SK-N-MC (cell line): ENCODE measurements around the gene DDX27.
A peak's percentile ranks its signal among the peaks of the same experiment; 100 is the strongest.

Experiments
- DNase-seq: peaks from one replicate; pipeline ENCODE4 v3.0.0-alpha.2; 2011; ENCODE audit warnings: low read depth, low spot score
- H3K27ac ChIP-seq: fragments of 200-600 bp; sonication (generic); 2 replicates; pipeline ENCODE4 v1.5.1; 2016; ENCODE audit warnings: mixed run types
- H3K36me3 ChIP-seq: fragments of 200-600 bp; sonication (generic); 2 replicates; pipeline ENCODE4 v1.6.1; 2017; ENCODE audit warnings: antibody characterized with exemption, low read length, mixed read lengths; ENCODE audit not compliant: insufficient read depth
- H3K4me3 ChIP-seq: fragments of 200-600 bp; sonication (generic); 2 replicates; pipeline ENCODE4 v1.5.1; 2016
- H3K9ac ChIP-seq: fragments of 200-600 bp; sonication (generic); 2 replicates; pipeline ENCODE4 v1.8.0; 2017; ENCODE audit warnings: mixed run types, mixed read lengths; ENCODE audit not compliant: insufficient read length
- H3K9me3 ChIP-seq: fragments of 200-600 bp; sonication (generic); 2 replicates; pipeline ENCODE4 v1.6.1; 2017; ENCODE audit warnings: low read depth, mild to moderate bottlenecking, antibody characterized with exemption, low read length, moderate library complexity, mixed read lengths
- EZH2 ChIP-seq: fragments of 200-600 bp; sonication (generic); IDR thresholded peaks from one replicate; pipeline ENCODE4 v1.6.1; 2017; ENCODE audit warnings: antibody characterized with exemption
- FOXP2 ChIP-seq: optimal IDR thresholded peaks from 2 replicates; pipeline ENCODE3; 2011; ENCODE audit warnings: mild to moderate bottlenecking, moderate library complexity; ENCODE audit not compliant: insufficient read depth; ENCODE audit errors: extremely low read length, control extremely low read depth
- POLR2AphosphoS5 ChIP-seq: IDR thresholded peaks from 2 replicates; pipeline ENCODE4 v1.6.1; 2012; ENCODE audit warnings: mild to moderate bottlenecking, low read depth, low read length, borderline replicate concordance

DDX27 gene

DNA sequence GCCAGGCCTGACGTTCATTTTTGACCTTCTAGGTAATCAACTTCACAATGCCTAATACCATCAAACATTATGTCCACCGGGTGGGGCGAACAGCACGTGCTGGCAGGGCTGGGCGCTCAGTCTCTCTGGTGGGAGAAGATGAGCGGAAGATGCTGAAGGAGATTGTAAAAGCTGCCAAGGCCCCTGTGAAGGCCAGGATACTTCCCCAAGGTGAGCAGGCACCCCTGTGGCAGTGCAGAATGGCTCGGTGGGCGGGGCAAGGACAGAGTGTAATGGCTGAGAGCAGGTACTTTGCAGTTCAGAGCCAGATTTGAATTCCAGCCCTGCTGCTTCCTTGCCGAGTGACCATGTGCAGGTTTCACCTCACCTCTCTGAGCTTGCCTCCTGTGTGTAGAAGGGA, 17.1 kb downstream of the DDX27 start:
- no peaks in the 10 kb centered on the region for H3K9me3 ChIP-seq
- H3K9ac ChIP-seq = no peak overlapping the region
- peaks cover 69% of the 10 kb centered on the region for H3K36me3 ChIP-seq
- TF ChIP-seq POLR2AphosphoS5 (no peak), FOXP2 (no peak), EZH2 (no peak)
- H3K4me3 ChIP-seq = no peak overlapping the region
- H3K27ac ChIP-seq = no peak overlapping the region
- no peak for DNase-seq

DNA sequence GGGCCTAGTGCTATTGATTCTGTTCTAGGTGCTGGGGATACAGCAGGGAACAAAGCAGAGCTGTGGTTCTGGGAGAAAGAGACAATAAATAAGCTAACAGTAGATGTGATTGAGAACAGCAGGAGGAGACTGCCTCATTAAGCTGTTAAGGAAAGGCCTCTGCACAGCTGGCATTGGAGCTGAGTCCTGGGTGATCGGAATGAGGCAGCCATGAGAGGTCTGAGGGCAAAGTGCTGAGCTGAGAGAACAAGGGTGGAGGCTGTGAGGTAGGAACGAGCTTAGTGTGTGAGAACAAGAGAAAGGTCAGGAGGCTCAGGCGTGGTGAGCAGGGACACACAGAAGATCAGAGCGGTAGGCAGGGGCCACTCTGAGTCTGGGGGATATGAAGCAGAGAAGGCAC, 18.3 kb downstream of the DDX27 start:
- DNase-seq = no peak
- H3K36me3 ChIP-seq = peaks cover 70% of the 10 kb centered on the region
- H3K9me3 ChIP-seq = no peaks in the 10 kb centered on the region
- H3K4me3 ChIP-seq = no peak overlapping the region
- no peak overlapping the region for H3K27ac ChIP-seq
- no peak for TF ChIP-seq FOXP2
- no peak for TF ChIP-seq EZH2
- TF ChIP-seq POLR2AphosphoS5 = no peak
- no peak overlapping the region for H3K9ac ChIP-seq

DNA sequence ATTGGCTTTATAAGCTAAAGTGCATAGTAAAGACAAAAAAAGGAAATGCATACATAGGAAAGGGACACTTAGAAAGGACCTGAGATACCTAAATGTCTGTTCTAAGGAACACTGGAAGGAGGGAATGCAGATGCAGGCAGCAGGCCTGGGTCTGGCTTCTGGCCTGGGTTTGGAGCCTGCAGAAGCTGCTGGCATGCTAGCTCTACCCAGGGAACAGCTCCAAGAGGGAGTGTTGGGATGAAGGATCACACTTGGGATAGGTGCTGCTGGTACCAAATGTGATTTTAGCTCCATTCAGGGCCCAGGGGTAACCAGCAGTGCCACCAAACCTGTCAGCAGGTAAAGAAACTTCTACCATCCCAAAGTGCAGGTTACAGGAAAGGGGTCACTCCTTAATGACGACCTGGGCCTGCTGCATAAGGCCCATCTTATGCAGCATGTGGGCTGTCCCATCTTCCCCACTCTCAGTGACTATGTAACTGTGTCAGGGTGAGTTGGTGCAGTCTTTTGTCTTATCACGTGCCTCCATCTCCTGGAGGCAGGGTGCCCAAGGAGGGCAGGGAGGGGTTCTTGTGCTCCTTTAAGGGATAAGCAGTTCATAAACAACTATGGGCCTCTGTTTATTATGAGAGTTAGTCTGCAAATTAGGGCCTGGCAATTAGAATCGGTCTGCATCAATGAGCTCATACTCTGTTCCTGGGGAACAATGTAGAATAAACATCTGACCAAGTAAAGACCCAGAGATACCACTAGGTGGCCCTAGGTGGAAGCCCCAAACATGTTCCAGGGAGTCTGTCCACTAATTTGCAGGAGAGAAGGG, 26.9 kb downstream of the DDX27 start:
- Histone ChIP-seq H3K9me3 (no peaks in the 10 kb centered on the region), H3K27ac (no peak overlapping the region), H3K36me3 (peaks cover 87% of the 10 kb centered on the region), H3K4me3 (no peak overlapping the region), H3K9ac (no peak overlapping the region)
- peak; percentile 14 for DNase-seq
- TF ChIP-seq FOXP2 = no peak
- TF ChIP-seq EZH2 = no peak
- no peak; the same call in 1 of the 2 replicates for TF ChIP-seq POLR2AphosphoS5

DNA sequence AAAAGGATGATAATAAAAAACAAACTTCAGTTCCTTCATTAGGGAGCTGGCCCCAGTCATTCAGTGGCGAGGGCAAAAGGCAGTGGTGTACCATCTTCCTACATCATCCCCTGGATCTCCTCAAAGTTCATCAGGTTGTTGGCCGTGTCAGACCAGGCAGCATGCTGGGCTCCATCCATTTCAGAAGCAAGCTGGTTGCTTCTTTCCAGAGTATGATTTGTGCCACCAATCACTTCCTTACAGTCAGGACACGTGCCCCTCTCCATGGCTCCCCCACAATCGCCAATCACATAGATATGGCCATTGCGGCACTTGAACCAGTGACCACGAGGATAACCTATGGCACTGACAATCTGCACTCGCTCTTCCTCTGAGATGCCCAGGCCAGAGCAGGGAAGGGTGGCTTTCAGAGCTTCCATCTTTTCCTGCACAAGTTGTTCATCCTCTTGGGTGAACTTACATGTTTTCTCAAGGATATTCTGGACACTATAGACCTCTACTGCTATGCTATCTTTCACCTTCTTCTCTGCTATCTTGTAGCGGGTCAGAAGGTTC, 28.0 kb downstream of the DDX27 start:
- H3K4me3 ChIP-seq = no peak overlapping the region
- no peak for TF ChIP-seq POLR2AphosphoS5
- no peak for TF ChIP-seq FOXP2
- peaks cover 88% of the 10 kb centered on the region for H3K36me3 ChIP-seq
- H3K27ac ChIP-seq = 0 out of 2 replicates have a peak overlapping the region, but pooled peaks have one; percentile 3
- H3K9me3 ChIP-seq = no peaks in the 10 kb centered on the region
- no peak for DNase-seq
- no peak overlapping the region for H3K9ac ChIP-seq

DNA sequence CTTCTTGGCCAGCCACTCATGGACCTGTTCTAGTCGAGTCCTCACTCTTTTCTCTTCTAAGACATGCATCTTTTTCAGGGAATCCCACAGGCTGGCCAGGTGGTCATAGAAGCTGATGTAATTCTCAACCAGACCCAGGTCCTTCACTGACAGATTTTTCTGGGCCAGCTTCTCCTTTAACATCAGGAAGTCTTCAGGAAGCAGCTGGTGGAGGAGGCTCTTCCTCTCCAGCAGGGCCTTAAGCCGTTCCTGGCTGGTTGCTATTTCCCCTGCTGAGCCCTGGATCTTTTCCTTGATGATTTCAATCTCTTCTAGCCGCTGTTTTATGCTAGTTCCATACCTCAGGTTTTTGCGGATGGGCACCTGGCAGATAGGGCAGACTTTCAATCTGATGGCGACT, 28.6 kb downstream of the DDX27 start:
- peaks cover 86% of the 10 kb centered on the region for H3K36me3 ChIP-seq
- H3K9ac ChIP-seq = no peak overlapping the region
- no peak for DNase-seq
- no peaks in the 10 kb centered on the region for H3K9me3 ChIP-seq
- 0 out of 2 replicates have a peak overlapping the region, but pooled peaks have one; percentile 3 for H3K27ac ChIP-seq
- TF ChIP-seq EZH2 (no peak), FOXP2 (no peak), POLR2AphosphoS5 (no peak)
- no peak overlapping the region for H3K4me3 ChIP-seq

DNA sequence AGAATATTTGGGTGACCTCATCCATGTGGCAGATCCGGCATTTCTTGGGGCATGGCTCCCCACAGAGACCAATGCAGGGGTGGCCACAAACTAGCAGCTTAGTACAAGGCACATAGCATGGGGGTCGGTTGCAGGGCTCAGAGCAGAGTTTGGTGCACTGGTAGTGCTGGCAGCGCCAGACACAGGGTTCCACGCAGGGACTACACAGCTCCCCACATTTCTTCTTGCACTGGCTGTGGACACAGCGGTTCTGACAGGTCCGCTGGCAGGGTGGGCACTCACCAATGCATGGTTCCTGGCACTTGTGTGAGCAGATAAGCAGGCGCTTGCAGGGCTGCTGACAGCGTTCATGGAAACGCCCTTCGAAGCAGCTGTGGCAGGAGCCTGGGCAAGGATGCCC, 29.1 kb downstream of the DDX27 start:
- H3K9ac ChIP-seq = no peak overlapping the region
- no peak overlapping the region for H3K4me3 ChIP-seq
- TF ChIP-seq EZH2 (no peak), FOXP2 (no peak), POLR2AphosphoS5 (no peak; the same call in 1 of the 2 replicates)
- H3K9me3 ChIP-seq = no peaks in the 10 kb centered on the region
- H3K36me3 ChIP-seq = peaks cover 86% of the 10 kb centered on the region
- no peak overlapping the region for H3K27ac ChIP-seq
- DNase-seq = no peak

DNA sequence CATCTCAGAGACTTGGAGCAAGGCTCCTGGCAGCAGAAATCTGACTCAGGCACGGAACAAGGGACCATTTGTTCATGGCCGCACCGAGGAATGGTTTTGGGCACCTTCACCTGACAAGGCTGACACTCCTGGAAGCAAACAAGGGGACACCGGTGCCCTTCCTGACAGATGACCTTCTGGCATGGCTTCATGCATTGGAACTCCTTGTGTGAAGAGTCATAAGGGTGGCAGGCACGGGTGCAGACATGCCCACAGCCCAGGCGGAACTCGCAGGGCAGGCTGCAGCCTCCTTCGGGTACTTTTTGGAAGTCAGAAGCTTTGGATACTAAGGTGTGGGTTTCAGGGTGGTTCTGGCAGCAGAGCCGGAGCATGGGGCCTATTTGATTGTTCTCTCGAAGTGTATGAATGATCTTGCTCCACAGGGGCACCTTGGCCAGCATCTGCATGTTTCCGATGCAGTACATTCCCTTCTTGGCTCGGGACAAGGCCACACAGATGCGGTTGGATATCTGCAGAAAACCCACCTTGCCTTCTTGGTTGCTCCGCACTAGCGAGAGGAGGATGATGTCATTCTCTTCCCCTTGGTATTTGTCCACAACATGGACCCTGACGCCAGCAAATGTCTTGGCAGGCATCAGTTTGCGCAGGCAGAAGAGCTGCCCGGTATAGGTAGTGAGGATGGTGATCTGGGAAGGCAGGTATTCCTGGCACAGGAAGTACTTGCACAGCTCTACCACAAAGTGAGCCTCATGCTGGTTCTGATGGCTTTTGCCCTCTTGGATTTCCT, 29.9 kb downstream of the DDX27 start:
- Histone ChIP-seq H3K4me3 (no peak overlapping the region), H3K36me3 (peaks cover 85% of the 10 kb centered on the region), H3K9me3 (no peaks in the 10 kb centered on the region), H3K9ac (no peak overlapping the region), H3K27ac (no peak overlapping the region)
- TF ChIP-seq EZH2 (no peak), FOXP2 (no peak), POLR2AphosphoS5 (no peak)
- DNase-seq = no peak

DNA sequence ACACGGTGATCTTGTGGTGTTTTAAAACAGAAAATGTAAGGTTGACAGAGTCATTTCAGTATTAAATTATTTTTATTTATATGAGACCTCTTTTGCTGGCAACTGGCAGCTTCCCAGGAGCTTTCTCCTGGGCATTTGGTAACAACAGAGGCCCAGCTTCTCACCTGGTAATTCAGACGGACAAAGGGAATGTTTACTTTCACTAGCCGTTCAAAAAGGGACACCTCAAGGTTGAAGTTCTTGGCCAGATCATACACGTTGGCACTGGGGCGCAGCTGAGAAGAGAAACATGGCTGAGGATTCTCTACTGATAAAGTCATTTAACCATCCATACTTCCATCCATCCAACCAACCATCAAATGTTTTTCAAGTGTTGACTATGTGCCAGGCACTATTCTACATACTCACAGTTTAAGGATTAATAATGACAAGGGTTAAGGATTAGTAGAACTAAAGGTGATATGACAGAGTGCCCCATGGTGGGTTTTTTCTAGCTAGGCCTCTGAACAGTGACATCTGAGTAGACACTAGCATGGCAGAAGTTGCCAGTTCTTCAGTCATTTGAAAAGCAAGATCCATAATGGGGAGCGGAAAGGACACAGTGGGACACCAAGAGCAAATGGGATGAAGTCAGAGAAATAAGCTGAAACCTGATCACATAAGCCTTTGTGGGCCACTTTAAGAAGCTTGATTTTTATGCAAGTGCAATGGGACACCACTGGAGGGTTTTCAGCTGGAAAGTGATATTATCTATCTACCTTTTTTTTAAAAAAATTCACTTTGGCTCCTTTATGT, 33.5 kb downstream of the DDX27 start:
- DNase-seq = no peak
- Histone ChIP-seq H3K9me3 (no peaks in the 10 kb centered on the region), H3K36me3 (peaks cover 84% of the 10 kb centered on the region), H3K9ac (no peak overlapping the region), H3K4me3 (no peak overlapping the region), H3K27ac (no peak overlapping the region)
- TF ChIP-seq EZH2 (no peak), POLR2AphosphoS5 (no peak), FOXP2 (no peak)

DNA sequence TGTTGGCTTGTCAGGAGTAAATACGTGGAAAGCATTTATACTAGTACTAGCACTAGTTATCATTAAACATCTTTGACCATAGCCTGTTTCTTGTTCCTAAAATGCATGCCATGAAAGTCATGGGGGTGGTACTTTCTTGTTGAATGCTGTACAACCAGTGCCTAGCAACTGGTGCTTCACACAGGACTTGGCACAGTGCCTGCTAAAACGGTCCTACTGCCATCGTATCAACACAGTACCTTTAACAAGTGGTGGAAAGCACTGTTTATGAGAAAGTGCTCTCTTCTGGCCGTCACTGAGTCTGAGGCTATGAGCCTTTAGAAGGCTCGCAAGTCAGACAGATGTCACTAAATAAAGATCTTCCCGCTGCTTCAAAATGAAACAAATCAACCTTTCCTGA, 37.0 kb downstream of the DDX27 start:
- peaks cover 73% of the 10 kb centered on the region for H3K36me3 ChIP-seq
- no peak for DNase-seq
- TF ChIP-seq POLR2AphosphoS5 (no peak), EZH2 (no peak), FOXP2 (no peak)

More for the DNA sequence above, 37.0 kb downstream of the DDX27 start:
- Histone ChIP-seq H3K9me3 (no peaks in the 10 kb centered on the region), H3K9ac (no peak overlapping the region), H3K27ac (no peak overlapping the region), H3K4me3 (no peak overlapping the region)
